ENCODE measurements around the gene DTYMK. TPM values are rescaled to one million over a fixed set of nuclear protein-coding genes. Genes with fewer than 3 reads are reported as not detected.

Gene DTYMK
- total RNA-seq, 4 donors from 2014 or later, result 7.7 to 18.7 (median 11.0) TPM

DNA sequence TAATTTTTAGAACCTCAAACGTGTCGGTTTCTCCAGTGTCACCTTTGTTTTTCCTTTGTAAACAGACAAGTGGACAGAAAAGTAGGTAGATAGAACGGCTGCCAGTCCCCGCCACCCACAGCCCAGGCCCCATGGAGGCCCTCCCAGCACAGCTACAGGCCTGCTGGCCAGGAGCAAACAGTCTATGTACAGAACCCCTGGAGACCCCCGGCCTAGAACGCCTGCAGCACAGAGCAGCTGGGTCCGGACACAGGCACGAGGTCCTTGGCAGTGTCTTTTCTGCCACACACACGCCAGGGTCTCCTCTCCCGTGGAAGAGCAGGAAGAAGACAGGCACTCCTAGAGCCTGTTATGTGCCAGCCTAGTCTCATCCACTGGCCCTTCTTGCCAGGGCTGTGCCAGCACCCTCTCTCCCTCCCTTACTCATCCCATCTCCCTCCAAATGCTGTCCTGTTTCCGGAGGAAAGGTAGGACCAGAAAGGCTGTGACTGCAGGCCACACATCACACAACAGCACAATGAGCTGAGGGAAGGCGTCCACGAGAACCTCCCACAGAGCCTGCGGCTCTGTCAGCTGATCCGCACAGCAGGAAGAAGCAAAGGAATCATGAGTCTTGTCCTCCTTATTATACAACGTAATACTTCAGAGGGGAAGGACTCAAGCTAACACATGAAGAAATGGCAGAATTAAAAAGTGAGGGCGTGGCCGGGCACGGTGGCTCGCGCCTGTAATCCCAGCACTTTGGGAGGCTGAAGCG, 7.7 kb downstream of the DTYMK start:
- no peaks in the 10 kb centered on the region for H3K9me3 ChIP-seq
- WGBS, 2 donors (ENCODE audit: low coverage in 1 of 2), result 88% methylated on average over 13 to 19 of the region's 22 CpGs
- TF ChIP-seq, protein P1, sequence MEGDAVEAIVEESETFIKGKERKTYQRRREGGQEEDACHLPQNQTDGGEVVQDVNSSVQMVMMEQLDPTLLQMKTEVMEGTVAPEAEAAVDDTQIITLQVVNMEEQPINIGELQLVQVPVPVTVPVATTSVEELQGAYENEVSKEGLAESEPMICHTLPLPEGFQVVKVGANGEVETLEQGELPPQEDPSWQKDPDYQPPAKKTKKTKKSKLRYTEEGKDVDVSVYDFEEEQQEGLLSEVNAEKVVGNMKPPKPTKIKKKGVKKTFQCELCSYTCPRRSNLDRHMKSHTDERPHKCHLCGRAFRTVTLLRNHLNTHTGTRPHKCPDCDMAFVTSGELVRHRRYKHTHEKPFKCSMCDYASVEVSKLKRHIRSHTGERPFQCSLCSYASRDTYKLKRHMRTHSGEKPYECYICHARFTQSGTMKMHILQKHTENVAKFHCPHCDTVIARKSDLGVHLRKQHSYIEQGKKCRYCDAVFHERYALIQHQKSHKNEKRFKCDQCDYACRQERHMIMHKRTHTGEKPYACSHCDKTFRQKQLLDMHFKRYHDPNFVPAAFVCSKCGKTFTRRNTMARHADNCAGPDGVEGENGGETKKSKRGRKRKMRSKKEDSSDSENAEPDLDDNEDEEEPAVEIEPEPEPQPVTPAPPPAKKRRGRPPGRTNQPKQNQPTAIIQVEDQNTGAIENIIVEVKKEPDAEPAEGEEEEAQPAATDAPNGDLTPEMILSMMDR (IDR thresholded peaks at IDR 0.05), result no peak
- no peak for TF ChIP-seq EP300 (IDR thresholded peaks at IDR 0.05)
- no peak for TF ChIP-seq POLR2A (IDR thresholded peaks at IDR 0.05)
- no peak for TF ChIP-seq POLR2AphosphoS5 (IDR thresholded peaks at IDR 0.05)
- no peak overlapping the region for H3K27ac ChIP-seq
- peaks cover 0 to 12% (median 5%) of the 10 kb centered on the region in 3 donors for H3K4me1 ChIP-seq
- no peaks in the 10 kb centered on the region for H3K27me3 ChIP-seq
- no peak for ATAC-seq
- H3K36me3 ChIP-seq, result peaks cover 0 to 66% of the 10 kb centered on the region in 2 donors
- H3K4me3 ChIP-seq, result no peak overlapping the region

DNA sequence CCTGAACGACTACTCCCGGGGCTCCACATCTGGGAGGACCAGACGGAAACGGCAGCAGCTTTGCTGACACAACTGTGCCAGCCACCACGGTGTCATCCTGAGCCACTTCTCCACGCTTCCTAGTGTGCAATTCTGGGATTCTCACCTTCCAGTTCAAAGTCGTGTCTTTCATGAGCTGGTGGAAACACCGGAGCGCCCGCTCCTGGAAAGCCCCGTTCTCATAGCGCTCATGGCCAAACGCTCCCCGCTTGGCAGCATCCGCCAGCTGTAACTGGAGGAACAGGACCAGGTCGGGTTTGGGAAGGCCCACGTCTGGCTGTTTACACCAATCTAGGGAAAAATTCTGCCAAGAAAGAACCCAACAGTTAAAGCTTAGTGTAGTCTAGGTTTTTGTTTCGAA, 8.3 kb downstream of the DTYMK start:
- 88 to 92% methylated on average over 6 to 9 of the region's 18 CpGs for WGBS, 2 donors (ENCODE audit: low coverage in 1 of 2)
- TF ChIP-seq, protein P1 (IDR thresholded peaks at IDR 0.05), result no peak
- no peak for TF ChIP-seq EP300 (IDR thresholded peaks at IDR 0.05)
- no peak for TF ChIP-seq POLR2AphosphoS5 (IDR thresholded peaks at IDR 0.05)
- no peak for TF ChIP-seq POLR2A (IDR thresholded peaks at IDR 0.05)
- H3K4me3 ChIP-seq, result no peak overlapping the region
- no peaks in the 10 kb centered on the region for H3K9me3 ChIP-seq
- ATAC-seq, result no peak
- H3K27ac ChIP-seq, result no peak overlapping the region
- peaks cover 0 to 72% of the 10 kb centered on the region in 2 donors for H3K36me3 ChIP-seq
- peaks cover 0 to 12% (median 5%) of the 10 kb centered on the region in 3 donors for H3K4me1 ChIP-seq
- H3K27me3 ChIP-seq, result no peaks in the 10 kb centered on the region

DNA sequence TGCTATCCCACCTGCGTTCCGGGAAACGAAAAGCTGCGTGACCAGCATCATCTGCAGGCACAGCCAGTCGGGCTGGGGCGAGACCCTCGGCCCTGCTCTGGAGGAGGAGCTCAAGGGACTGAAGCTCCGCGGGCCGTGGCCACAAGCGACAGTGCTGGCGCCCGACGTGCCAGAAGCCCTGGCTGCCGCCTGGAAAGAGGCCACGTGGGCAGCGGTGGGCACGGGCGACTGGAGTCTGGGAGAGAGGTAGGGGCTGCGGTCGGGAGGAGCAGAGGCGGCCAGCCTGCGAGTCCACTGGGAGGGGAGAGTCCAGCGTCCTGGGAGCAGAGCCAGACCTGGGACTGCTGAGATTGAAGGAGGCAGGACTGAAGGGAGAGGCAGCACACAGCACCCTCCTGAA, 9.2 kb downstream of the DTYMK start:
- WGBS, 2 donors (ENCODE audit: low coverage in 1 of 2), result 93% methylated on average over 5 of the region's 24 CpGs; no CpG with 5 or more reads in 1 of the 2 donors
- Histone ChIP-seq H3K27me3 (no peaks in the 10 kb centered on the region), H3K27ac (no peak overlapping the region), H3K4me1 (peaks cover 0 to 12% (median 5%) of the 10 kb centered on the region in 3 donors), H3K9me3 (no peaks in the 10 kb centered on the region), H3K4me3 (no peak overlapping the region), H3K36me3 (peaks cover 0 to 81% of the 10 kb centered on the region in 2 donors)
- no peak for ATAC-seq
- TF ChIP-seq, protein P1 (IDR thresholded peaks at IDR 0.05), result no peak
- no peak for TF ChIP-seq POLR2A (IDR thresholded peaks at IDR 0.05)
- TF ChIP-seq EP300 (IDR thresholded peaks at IDR 0.05), result no peak
- TF ChIP-seq POLR2AphosphoS5 (IDR thresholded peaks at IDR 0.05), result no peak

DNA sequence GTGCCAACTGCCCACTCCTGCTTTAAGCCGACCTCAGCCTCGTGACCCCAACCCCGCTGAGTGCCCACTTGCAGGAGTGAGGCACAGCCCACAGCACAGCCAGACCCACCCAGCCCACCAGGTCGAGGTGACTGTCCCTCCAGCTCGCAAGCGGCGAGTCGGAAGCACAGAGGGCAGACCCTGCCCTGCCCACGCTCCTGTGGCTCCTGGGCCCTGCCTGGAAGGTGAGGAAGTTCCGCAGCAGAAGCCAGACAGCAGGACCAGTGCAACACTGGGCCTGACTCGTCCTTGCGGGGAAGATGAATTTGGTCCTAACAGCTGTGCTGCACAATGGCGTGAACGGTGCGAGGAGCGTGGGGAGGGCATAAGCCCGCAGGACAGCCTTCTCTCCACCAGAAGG, 9.9 kb downstream of the DTYMK start:
- 100% methylated on average over 3 of the region's 17 CpGs; no CpG with 5 or more reads in 1 of the 2 donors for WGBS, 2 donors (ENCODE audit: low coverage in 1 of 2)
- H3K27me3 ChIP-seq, result no peaks in the 10 kb centered on the region
- H3K4me3 ChIP-seq, result no peak overlapping the region
- peaks cover 0 to 85% of the 10 kb centered on the region in 2 donors for H3K36me3 ChIP-seq
- TF ChIP-seq POLR2A (IDR thresholded peaks at IDR 0.05), result no peak
- H3K27ac ChIP-seq, result no peak overlapping the region
- H3K9me3 ChIP-seq, result no peaks in the 10 kb centered on the region
- H3K4me1 ChIP-seq, result peaks cover 0 to 12% (median 5%) of the 10 kb centered on the region in 3 donors
- ATAC-seq, result no peak

DNA sequence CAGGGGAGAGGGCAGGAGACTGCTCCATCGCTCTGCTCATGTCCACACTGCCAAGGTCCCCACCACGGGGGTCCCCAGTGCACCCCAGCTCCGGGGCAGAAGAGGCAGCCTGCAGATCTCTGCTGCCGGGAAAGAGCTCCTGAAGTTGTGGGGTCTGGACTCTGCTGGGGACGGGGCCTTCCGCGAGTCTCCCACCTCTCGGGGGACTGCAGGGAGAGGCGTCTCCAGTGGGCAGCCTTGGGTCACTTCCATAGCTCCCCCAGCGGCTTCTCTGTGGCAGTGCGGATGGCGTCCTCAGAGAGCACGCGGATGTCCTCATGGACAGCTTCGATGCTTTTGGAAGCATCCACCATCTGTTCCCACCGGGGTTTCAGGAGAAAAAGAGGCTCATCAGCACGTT, 10.7 kb downstream of the DTYMK start:
- Histone ChIP-seq H3K4me3 (no peak overlapping the region), H3K9me3 (no peaks in the 10 kb centered on the region), H3K36me3 (peaks cover 0 to 86% of the 10 kb centered on the region in 2 donors), H3K27ac (no peak overlapping the region), H3K27me3 (no peaks in the 10 kb centered on the region), H3K4me1 (peaks cover 0 to 4% (median 2%) of the 10 kb centered on the region in 3 donors)
- ATAC-seq, result no peak
- no peak for TF ChIP-seq EP300 (IDR thresholded peaks at IDR 0.05)
- TF ChIP-seq POLR2AphosphoS5 (IDR thresholded peaks at IDR 0.05), result no peak
- TF ChIP-seq POLR2A (IDR thresholded peaks at IDR 0.05), result no peak
- TF ChIP-seq, protein P1 (IDR thresholded peaks at IDR 0.05), result no peak
- WGBS, 2 donors (ENCODE audit: low coverage in 1 of 2), result 100% methylated on average over 1 of the region's 17 CpGs; no CpG with 5 or more reads in 1 of the 2 donors

Data from gastroesophageal sphincter (tissue), 4 donors.